H1 (cell line): ENCODE results near the gene ABCC10. TPM values are rescaled to one million over a fixed set of nuclear protein-coding genes. Genes with fewer than 3 reads are reported as not detected.

Experiments
- CTCF ChIA-PET: fragments of 300-600 bp; sonication (Branson Sonifier 250); formaldehyde crosslinking; loops from one replicate; lab custom pipeline; 2021; ENCODE audit not compliant: partially characterized antibody; lab: Charles Lee
- POLR2A ChIA-PET: fragments of 300-600 bp; sonication (Branson Sonifier 250); formaldehyde crosslinking; loops from one replicate; lab custom pipeline; 2021; ENCODE audit warnings: inconsistent platforms; ENCODE audit not compliant: partially characterized antibody; lab: Charles Lee
- DNase-seq, 2 experiments: peaks; one replicate each; pipeline versions ENCODE4 v3.0.0 to v3.0.0-alpha.2; 2010 to 2022; ENCODE audit warnings: low spot score in 2 of 2, low read depth in 1 of 2, mixed read lengths in 1 of 2
- FAIRE-seq: peaks from 2 replicates; lab custom pipeline; 2011; peaks lifted over from hg19 to GRCh38; lab: Jason Lieb, UNC
- H2AFZ ChIP-seq: 2 replicates; pipeline ENCODE4 v1.8.1; 2012; ENCODE audit warnings: low read length, inconsistent platforms
- H2AK5ac ChIP-seq: 2 replicates; pipeline ENCODE4 v1.6.1; 2013; ENCODE audit warnings: low read depth, low read length
- H2BK120ac ChIP-seq: replicated peaks from 2 replicates; pipeline ENCODE3; 2013; ENCODE audit warnings: low read depth, low read length, inconsistent platforms
- H2BK12ac ChIP-seq: 2 replicates; pipeline ENCODE4 v1.6.1; 2013; ENCODE audit warnings: low read depth, low read length
- H2BK15ac ChIP-seq: 2 replicates; pipeline ENCODE4 v1.6.1; 2013; ENCODE audit warnings: low read length
- H2BK20ac ChIP-seq: 2 replicates; pipeline ENCODE4 v1.6.1; 2013; ENCODE audit warnings: low read length
- H2BK5ac ChIP-seq: 2 replicates; pipeline ENCODE4 v1.6.1; 2013; ENCODE audit warnings: low read depth, low read length
- H3K14ac ChIP-seq: 2 replicates; pipeline ENCODE4 v1.6.1; 2013; ENCODE audit warnings: inconsistent platforms; ENCODE audit not compliant: insufficient read length
- H3K18ac ChIP-seq: 2 replicates; pipeline ENCODE4 v1.6.1; 2013; ENCODE audit warnings: low read length; ENCODE audit errors: extremely low read depth
- H3K23ac ChIP-seq: 2 replicates; pipeline ENCODE4 v1.6.1; 2013; ENCODE audit warnings: inconsistent platforms; ENCODE audit not compliant: insufficient read length
- H3K23me2 ChIP-seq: 2 replicates; pipeline ENCODE4 v1.6.1; 2013; ENCODE audit warnings: low read depth, low read length
- H3K27ac ChIP-seq: 2 replicates; pipeline ENCODE4 v1.6.1; 2011; ENCODE audit warnings: low read depth, low read length, inconsistent platforms
- H3K27me3 ChIP-seq, 4 experiments: replicated peaks in 1 of 4; 1 replicate in 1 of 4; 2 replicates in 3 of 4; pipeline versions ENCODE4 v1.6.1 to v1.8.1; 2011 to 2013; ENCODE audit warnings: low read length in 3 of 4, mild to moderate bottlenecking in 3 of 4, inconsistent platforms in 2 of 4, mixed read lengths in 2 of 4, moderate library complexity in 1 of 4; ENCODE audit not compliant: control insufficient read depth in 3 of 4, insufficient read depth in 3 of 4; ENCODE audit errors: extremely low read depth in 1 of 4
- H3K36me3 ChIP-seq, 4 experiments: 2 replicates each; pipeline versions ENCODE4 v1.6.1 to v1.8.1; 2011 to 2013; ENCODE audit warnings: mild to moderate bottlenecking in 4 of 4, low read length in 3 of 4, moderate library complexity in 2 of 4, control low read depth in 1 of 4, inconsistent platforms in 1 of 4; ENCODE audit not compliant: insufficient read depth in 4 of 4, control insufficient read depth in 2 of 4
- H3K4ac ChIP-seq: replicated peaks from 2 replicates; pipeline ENCODE3; 2013; ENCODE audit warnings: low read length, low read depth, mixed read lengths, inconsistent platforms; ENCODE audit not compliant: insufficient read length
- H3K4me1 ChIP-seq, 4 experiments: replicated peaks in 1 of 4; 1 replicate in 1 of 4; 2 replicates in 3 of 4; pipeline versions ENCODE4 v1.6.1 to v1.8.1; 2011 to 2013; ENCODE audit warnings: low read length in 3 of 4, inconsistent platforms in 2 of 4, mixed read lengths in 1 of 4; ENCODE audit not compliant: insufficient read depth in 4 of 4, control insufficient read depth in 3 of 4
- H3K4me2 ChIP-seq, 2 experiments: 2 replicates each; pipeline versions ENCODE4 v1.6.1 to v1.8.1; 2011 to 2013; ENCODE audit warnings: low read depth in 2 of 2, low read length in 2 of 2, control low read depth in 1 of 2, inconsistent platforms in 1 of 2, mild to moderate bottlenecking in 1 of 2; ENCODE audit not compliant: insufficient read depth in 1 of 2
- H3K4me3 ChIP-seq, 4 experiments: fragments of 200-600, 300-600 bp in 1 of 4; sonication (generic), shearing (Covaris generic), sonication (Bioruptor Twin) in 1 of 4; 2 replicates each; pipeline versions ENCODE4 v1.5.1 to v1.8.1; 2011 to 2016; ENCODE audit warnings: low read length in 4 of 4, low read depth in 3 of 4, control low read depth in 2 of 4, inconsistent platforms in 2 of 4, mild to moderate bottlenecking in 2 of 4, mixed read lengths in 1 of 4, moderate library complexity in 1 of 4; ENCODE audit not compliant: insufficient read depth in 2 of 4; ENCODE audit errors: extremely low read depth in 1 of 4
- H3K56ac ChIP-seq: replicated peaks from 2 replicates; pipeline ENCODE3; 2013; ENCODE audit warnings: low read depth, mild to moderate bottlenecking, mixed read lengths, low read length, inconsistent platforms; ENCODE audit not compliant: insufficient read length
- H3K79me1 ChIP-seq: 2 replicates; pipeline ENCODE4 v1.6.1; 2013; ENCODE audit warnings: low read depth, low read length, control low read depth
- H3K79me2 ChIP-seq, 2 experiments: 2 replicates each; pipeline versions ENCODE4 v1.6.1 to v1.8.1; 2012 to 2013; ENCODE audit warnings: low read length in 2 of 2, mild to moderate bottlenecking in 2 of 2, inconsistent platforms in 1 of 2; ENCODE audit not compliant: insufficient read depth in 2 of 2, control insufficient read depth in 1 of 2
- H3K9ac ChIP-seq, 4 experiments: replicated peaks in 1 of 4; 1 replicate in 1 of 4; 2 replicates in 3 of 4; pipeline versions ENCODE4 v1.6.1 to v1.8.1; 2011 to 2013; ENCODE audit warnings: low read depth in 3 of 4, low read length in 3 of 4, control low read depth in 2 of 4, mild to moderate bottlenecking in 2 of 4, moderate library complexity in 2 of 4, inconsistent platforms in 1 of 4; ENCODE audit errors: extremely low read depth in 1 of 4
- H3K9me3 ChIP-seq, 2 experiments: 2 replicates each; pipeline versions ENCODE4 v1.6.1 to v1.8.1; 2012 to 2013; ENCODE audit warnings: mild to moderate bottlenecking in 2 of 2, moderate library complexity in 2 of 2, control low read depth in 1 of 2, inconsistent platforms in 1 of 2, low read depth in 1 of 2, low read length in 1 of 2, mixed read lengths in 1 of 2; ENCODE audit not compliant: insufficient read depth in 2 of 2
- H4K20me1 ChIP-seq, 2 experiments: replicated peaks in 1 of 2; 2 replicates each; pipeline versions ENCODE3 to v1.8.1; 2011 to 2013; ENCODE audit warnings: inconsistent platforms in 2 of 2, low read length in 2 of 2, mild to moderate bottlenecking in 1 of 2; ENCODE audit not compliant: insufficient read depth in 2 of 2, control insufficient read depth in 1 of 2
- H4K5ac ChIP-seq: 2 replicates; pipeline ENCODE4 v1.6.1; 2013; ENCODE audit warnings: low read length, low read depth, mixed read lengths, inconsistent platforms; ENCODE audit not compliant: insufficient read length
- H4K8ac ChIP-seq: 2 replicates; pipeline ENCODE4 v1.8.0; 2013; ENCODE audit warnings: mild to moderate bottlenecking, moderate library complexity, low read length, inconsistent platforms; ENCODE audit not compliant: insufficient read depth; ENCODE audit errors: extremely low read depth
- H4K91ac ChIP-seq: replicated peaks from 2 replicates; pipeline ENCODE3; 2013; ENCODE audit warnings: low read length, mixed read lengths, inconsistent platforms; ENCODE audit not compliant: insufficient read length
- ATF2 ChIP-seq: IDR thresholded peaks from 2 replicates; pipeline ENCODE4 v1.6.1; 2012; ENCODE audit warnings: low read length, inconsistent platforms
- ATF3 ChIP-seq: IDR thresholded peaks from 2 replicates; pipeline ENCODE4 v1.6.1; 2011; ENCODE audit warnings: low read depth, mild to moderate bottlenecking, low read length; ENCODE audit not compliant: insufficient read depth
- CHD2 ChIP-seq: IDR thresholded peaks from 2 replicates; pipeline ENCODE4 v1.6.1; 2012; ENCODE audit warnings: low read length, improper control_type of control experiment
- HDAC2 ChIP-seq, 2 experiments: fragments of 300-600 bp in 1 of 2; sonication (generic) in 1 of 2; IDR thresholded peaks; 2 replicates each; pipeline ENCODE4 v1.6.1; 2011 to 2012; ENCODE audit warnings: low read depth in 2 of 2, low read length in 2 of 2, mild to moderate bottlenecking in 2 of 2, moderate library complexity in 2 of 2, borderline replicate concordance in 1 of 2, inconsistent platforms in 1 of 2
- HDAC6 ChIP-seq: IDR thresholded peaks from one replicate; pipeline ENCODE4 v1.7.1; 2012; ENCODE audit warnings: low read depth, mild to moderate bottlenecking, inconsistent platforms, low read length, moderate library complexity
- KDM4A ChIP-seq: IDR thresholded peaks from one replicate; pipeline ENCODE4 v1.7.1; 2012; ENCODE audit warnings: low read depth, mild to moderate bottlenecking, moderate library complexity, low read length, inconsistent platforms; ENCODE audit not compliant: severe bottlenecking
- SP2 ChIP-seq: IDR thresholded peaks from 2 replicates; pipeline ENCODE4 v1.6.1; 2012; ENCODE audit warnings: mild to moderate bottlenecking, low read length, inconsistent platforms
- WGBS, 2 experiments: shearing (Covaris generic) in 1 of 2; methylation state at CpG; one replicate each; pipeline versions ENCODE4 v1.1.6 to v1.1.7; 2013 to 2015; ENCODE audit warnings: low lambda C conversion rate in 2 of 2, mixed read lengths in 2 of 2, inconsistent platforms in 1 of 2, low coverage in 1 of 2, missing lambda C conversion rate in 1 of 2; ENCODE audit not compliant: insufficient replicate concordance in 2 of 2, insufficient coverage in 1 of 2, insufficient read length in 1 of 2; ENCODE audit errors: extremely low coverage in 1 of 2, missing lambda C conversion rate in 1 of 2; 5-methylcytosine and 5-hydroxymethylcytosine counted together
- polyA plus RNA-seq, 7 experiments: library from polyadenylated mRNA; depleted of rRNA in 3 of 7; stranded (reverse) in 5 of 7; unstranded in 2 of 7; fragments of >200 nt in 5 of 7; fragments of 200-250 nt in 2 of 7; gene quantifications; 1 replicate in 5 of 7; 2 replicates in 1 of 7; 4 replicates in 1 of 7; pipeline versions ENCODE4 v1.2.1 to v1.2.3, GENCODE V29; 2011 to 2013; ENCODE audit warnings: missing spikeins in 2 of 7, mixed read lengths in 2 of 7
- total RNA-seq: library from RNA; stranded (reverse); fragmentation: NEBNext Ultra II Directional; extraction: Animal tissue kit (Norgen Biotek cat#: 25700); gene quantifications from 2 replicates; pipeline ENCODE4 v1.2.1, GENCODE V29; 2021

The ABCC10 gene
- total and polyA plus RNA-seq, 2 of the 8 experiments (the other 6 are each of a cell fraction or from before 2014, with no cell fraction given), result 15.5 to 24.6 TPM

GRCh38 chr6:43476746-43477145, 49.4 kb downstream of the ABCC10 start:
- WGBS, 2 experiments, result 68% methylated on average over 2 of the region's 2 CpGs; no CpG with 5 or more reads in 1 of the 2 experiments
- Histone ChIP-seq H3K36me3 (no peaks in the 10 kb centered on the region), H2BK20ac (no peak overlapping the region), H3K9ac (peak overlapping the region in 3 of 4 experiments; percentile 10 to 45 (median 14); a peak in 4 of 7 replicates), H2AK5ac (no peak overlapping the region), H3K4me1 (peaks cover 0 to 10% (median 9%) of the 10 kb centered on the region in 4 experiments; a peak in 5 of 7 replicates), H3K4me2 (peak overlapping the region; percentile 73 to 89), H4K20me1 (peaks cover 1 to 2% of the 10 kb centered on the region in 2 experiments), H3K27me3 (no peaks in the 10 kb centered on the region), H3K79me1 (peaks cover 6% of the 10 kb centered on the region; the same call in 1 of the 2 replicates), H3K18ac (peak overlapping the region; percentile 66; the same call in 1 of the 2 replicates), H3K27ac (0 out of 2 replicates have a peak overlapping the region, but pooled peaks have one; percentile 25), H3K14ac (no peak overlapping the region), H2AFZ (peak overlapping the region; percentile 93; the same call in 1 of the 2 replicates), H2BK120ac (no peak overlapping the region), H3K23me2 (peaks cover 4% of the 10 kb centered on the region; the same call in 1 of the 2 replicates), H3K9me3 (no peaks in the 10 kb centered on the region), H3K56ac (peak overlapping the region; percentile 37), H3K79me2 (peaks cover 14 to 37% of the 10 kb centered on the region in 2 experiments), H4K5ac (no peak overlapping the region), H3K4me3 (peak overlapping the region; percentile 43 to 79 (median 57); a peak in 5 of 8 replicates), H2BK15ac (no peak overlapping the region), H3K23ac (no peak overlapping the region), H3K4ac (no peak overlapping the region), H4K8ac (no peak overlapping the region), H2BK12ac (no peak overlapping the region), H4K91ac (no peak overlapping the region), H2BK5ac (no peak overlapping the region)
- POLR2A ChIA-PET, result interaction anchor here (1.0 to 1.9 kb wide), 10 partner anchors 9 to 40 kb away, joined by 3 to 8 read pairs (median 5); partner anchors contain the start of genes POLR1C and YIPF3
- no peak for DNase-seq
- CTCF ChIA-PET, result interaction anchor here (2.3 to 32.9 kb wide), 2 partner anchors 20 to 24 kb away, joined by 6 to 536 read pairs; partner anchors contain the start of gene LRRC73
- no peak for FAIRE-seq
- TF ChIP-seq KDM4A (no peak), ATF2 (no peak), ATF3 (no peak), HDAC6 (no peak), CHD2 (no peak), SP2 (no peak), HDAC2 (IDR thresholded peaks at IDR 0.05; ENCODE audit: borderline replicate concordance in 1 of 2, low read depth in 2 of 2, low read length in 2 of 2) (no peak)
